Embryonic facial prominence (tissue), 1 donor: Measurements from ENCODE around the gene CAVIN1.
A peak's percentile ranks its signal among the peaks of the same experiment; 100 is the strongest.
"Not testable (repeated sequence)": the region's sequence is repeated elsewhere in the genome, so short reads cannot be mapped to it uniquely, and the experiment has no call there.

Experiments
- DNase-seq: peaks from one replicate; pipeline ENCODE4 v3.0.0-alpha.2; 2016; ENCODE audit errors: extremely low spot score

The CAVIN1 gene

DNA sequence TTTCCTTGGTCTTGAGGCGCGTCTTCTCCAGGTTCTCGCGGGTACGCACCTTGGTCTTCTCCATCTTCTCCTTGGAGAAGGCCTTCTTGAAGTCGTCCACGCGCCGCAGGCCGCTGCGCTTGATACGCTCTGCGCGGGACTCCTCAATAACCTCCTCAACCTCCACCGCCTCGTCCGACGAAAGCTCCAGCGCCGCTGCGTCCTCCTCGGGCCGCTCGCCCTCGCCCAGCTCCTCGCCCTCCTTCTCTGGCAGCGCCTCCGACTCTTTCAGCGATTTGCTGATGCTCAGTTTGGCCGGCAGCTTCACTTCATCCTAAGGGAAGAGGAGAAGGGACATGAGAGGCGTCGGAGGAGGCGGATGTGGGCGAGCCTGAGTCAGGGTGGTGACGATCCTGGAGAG, 18.0 kb downstream of the CAVIN1 start:
- no peak for DNase-seq

- no peak for DNase-seq
Measured at GRCh38 chr17:42404326-42405055, 18.6 kb downstream of the CAVIN1 start.

DNA sequence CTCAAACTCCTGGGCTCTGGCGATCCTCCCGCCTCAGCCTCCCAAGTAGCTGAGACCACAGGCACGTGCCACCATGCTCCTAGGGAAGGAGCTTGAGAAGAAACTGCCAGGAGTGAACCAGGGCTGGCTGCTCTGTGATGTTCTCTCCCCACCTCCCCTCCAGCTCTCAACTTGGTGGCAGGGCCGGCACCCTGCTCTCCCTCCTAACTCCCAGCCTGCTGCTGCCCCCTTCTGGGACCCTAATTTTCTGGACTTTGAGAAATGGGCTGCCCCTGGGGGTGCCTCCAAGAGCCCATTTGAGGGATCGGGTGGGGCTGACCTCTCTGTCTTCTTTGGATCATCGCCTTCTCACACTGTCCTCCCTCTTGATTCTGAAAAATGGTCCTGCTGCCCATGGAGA, 19.9 kb downstream of the CAVIN1 start:
- DNase-seq, result no peak

DNA sequence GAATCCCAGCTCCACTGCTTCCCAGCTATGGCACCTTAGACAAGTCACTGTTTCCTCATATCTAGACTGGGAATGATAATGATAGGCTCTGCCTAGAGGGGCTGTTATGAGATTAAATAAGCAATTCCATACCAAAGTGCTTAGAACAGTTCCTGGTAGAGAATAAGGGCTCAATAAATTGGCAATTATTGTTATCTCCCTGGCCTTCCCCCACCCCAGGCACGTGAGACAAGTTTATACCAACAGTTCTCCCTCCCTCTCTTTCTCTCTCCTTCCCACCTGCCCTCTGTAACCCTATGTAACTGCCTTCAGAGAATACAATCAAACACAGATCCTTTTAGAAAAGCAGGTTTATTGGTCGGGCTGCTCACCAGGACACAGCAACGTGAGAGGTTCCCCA, 20.9 kb downstream of the CAVIN1 start:
- DNase-seq, result no peak

- DNase-seq, result not testable (repeated sequence)
Measured at GRCh38 chr17:42400844-42401375, 22.1 kb downstream of the CAVIN1 start.

- no peak for DNase-seq
Measured at GRCh38 chr17:42399948-42400843, 22.9 kb downstream of the CAVIN1 start.

DNA sequence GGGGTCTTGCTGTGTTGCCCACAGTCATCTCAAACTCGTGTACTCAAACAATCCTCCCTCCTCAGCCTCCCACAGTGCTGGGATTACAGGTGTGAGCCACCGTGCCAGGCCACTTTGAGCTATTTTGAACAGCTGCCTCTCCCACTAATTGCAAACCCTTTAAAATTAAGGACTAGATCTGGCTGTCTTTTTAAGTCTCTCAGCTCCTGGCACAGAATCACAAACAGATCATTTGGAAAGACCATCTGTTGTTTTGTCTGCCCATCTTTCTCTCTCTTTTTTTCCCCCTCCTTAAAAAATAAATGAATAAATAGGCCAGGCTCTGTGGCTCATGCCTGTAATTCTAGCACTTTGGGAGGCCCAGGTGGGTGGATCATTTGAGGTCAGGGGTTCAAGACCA, 23.9 kb downstream of the CAVIN1 start:
- DNase-seq, result no peak

DNA sequence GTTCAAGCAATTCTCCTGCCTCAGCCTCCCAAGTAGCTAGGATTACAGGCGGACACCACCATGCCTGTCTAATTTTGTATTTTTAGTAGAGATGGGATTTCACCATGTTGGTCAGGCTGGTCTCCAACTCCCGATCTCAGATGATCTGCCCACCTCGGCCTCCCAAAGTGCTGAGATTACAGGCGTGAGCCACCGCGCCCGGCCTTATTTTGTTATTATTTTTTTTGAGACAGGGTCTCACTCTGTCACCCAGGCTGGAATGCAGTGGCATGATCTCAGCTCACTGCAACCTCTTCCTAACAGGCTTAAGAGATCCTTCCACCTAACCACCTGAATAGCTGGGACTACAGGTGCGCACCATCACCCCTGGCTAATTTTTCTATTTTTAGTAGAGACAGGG, 27.5 kb downstream of the CAVIN1 start:
- not testable (repeated sequence) for DNase-seq

DNA sequence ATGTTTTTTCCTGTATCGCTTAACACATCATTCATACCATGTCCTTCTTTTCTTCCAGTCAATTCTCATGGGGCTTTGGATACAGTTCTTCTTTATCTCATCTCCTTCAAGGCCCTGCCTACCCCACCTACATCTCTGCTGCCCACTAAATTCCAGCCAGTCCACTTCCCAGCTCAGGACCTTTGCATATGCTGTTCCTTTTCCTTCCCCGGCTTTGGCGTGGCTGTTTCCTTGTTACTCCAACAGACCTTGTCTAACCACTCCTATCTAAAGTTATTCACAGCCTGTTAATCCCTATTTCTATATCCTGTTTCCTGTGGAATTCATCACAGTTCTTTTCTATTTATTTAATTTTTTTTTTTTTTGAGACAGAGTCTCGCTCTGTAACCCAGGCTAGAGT, 28.2 kb downstream of the CAVIN1 start:
- no peak for DNase-seq

DNA sequence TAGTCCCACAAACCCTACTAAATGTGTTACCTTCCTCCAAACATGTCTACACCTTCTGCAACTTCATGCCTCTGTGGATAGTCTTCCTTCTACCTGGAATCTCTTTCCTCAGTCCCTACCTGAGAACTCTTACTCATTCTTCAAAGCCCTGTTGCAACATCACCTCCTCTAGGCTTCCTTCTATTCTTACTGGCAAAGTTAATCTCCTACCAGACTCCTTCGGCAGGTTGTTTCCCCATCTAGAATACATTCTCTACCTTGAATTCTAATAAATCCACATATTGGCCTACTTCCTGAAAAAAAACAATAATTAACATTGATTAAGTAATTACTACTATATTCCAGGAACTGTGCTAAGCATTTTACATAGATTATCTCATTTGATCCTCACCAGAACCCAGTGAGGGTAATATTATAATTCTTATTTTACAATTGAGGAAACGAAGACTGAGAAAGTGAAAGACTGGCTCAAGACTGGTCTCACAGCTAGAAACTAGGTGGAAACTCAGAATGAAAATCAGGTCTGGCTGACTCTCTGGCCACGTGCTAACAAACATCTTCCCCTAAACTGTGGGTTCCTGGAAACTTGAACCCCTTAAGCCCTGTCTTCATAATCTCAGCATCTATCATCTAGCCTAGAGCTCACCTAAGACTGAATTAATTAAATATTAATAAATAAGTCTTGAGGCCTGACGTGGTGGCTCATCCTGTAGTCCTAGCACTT, 30.2 kb downstream of the CAVIN1 start:
- no peak for DNase-seq

GRCh38 chr17:42391439-42391838, 31.6 kb downstream of the CAVIN1 start:
- DNase-seq, result not testable (repeated sequence)

DNA sequence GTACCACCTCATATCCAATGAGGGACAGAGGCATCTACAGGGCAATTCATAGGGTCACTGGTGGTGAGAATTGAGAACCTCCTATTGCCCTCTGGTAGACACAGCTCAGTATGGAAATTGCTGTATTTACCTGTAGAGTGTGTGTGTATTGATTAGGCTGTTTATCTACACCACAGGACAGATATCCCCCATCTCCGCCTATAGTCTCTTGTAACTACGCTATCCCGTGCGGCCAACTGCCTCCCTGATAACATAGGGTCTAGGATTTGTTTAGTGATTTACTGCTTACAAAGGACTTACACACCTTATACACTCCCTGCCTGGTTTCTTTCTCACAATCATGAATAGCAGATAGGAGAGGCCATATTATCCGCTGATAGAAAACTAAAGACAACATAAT, 33.2 kb downstream of the CAVIN1 start:
- no peak for DNase-seq

DNA sequence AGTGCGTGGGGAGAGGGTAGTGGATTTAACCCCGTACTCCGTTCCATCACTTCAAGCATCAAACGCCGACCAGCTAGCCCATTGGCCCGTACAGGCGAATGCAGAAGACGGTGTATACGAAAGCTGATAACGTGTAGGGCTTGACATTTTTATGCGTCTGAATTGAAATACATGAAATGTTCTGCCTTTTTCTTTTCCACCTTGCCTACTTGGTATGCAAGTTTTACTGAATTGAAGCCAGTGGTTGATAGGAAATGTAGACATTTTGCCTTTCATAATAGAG, 34.0 kb downstream of the CAVIN1 start:
- DNase-seq, result peak; percentile 26

DNA sequence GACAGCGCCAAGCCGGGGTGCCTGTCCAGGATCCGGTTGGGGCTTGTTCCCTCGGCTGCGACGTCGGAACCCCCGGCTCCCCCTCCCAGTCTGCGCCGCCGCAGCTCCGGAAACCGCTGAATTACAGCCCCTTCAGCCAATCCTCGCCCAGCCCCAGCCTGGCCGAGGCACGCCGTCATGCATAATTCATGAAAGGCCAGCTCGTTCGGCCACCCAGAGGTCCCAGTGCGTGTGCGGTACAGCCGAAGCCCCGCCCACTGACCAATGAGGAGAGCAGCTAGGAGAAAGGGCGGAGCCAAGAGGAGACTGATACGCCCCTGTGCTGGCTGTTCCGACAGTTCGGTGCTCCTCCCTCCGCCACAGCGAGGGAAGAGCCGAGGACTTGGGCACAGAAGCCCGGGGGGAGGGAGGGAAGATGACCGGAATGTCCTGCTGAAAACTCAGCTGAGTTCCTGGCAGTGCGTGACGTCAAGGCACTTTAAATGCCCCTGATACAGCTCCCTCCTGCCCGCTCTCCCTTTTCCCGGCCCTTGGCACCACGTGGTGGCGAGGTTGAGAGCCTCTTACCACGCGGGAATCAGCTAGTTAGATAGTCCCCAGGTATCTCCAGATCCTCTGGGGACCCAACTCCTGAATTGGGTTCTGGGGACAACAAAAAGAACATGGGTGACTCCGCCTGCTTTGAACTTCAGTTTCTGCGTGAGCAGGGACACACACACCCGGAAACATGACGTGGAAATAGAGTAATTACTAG, 34.5 kb downstream of the CAVIN1 start, which contains the start of gene STAT3:
STAT3 (minus strand) TSS at position 62 of the 754 bp plus-strand sequence. CDS start 39,926 bp downstream, outside the sequence.
- DNase-seq, result peak; percentile 100

DNA sequence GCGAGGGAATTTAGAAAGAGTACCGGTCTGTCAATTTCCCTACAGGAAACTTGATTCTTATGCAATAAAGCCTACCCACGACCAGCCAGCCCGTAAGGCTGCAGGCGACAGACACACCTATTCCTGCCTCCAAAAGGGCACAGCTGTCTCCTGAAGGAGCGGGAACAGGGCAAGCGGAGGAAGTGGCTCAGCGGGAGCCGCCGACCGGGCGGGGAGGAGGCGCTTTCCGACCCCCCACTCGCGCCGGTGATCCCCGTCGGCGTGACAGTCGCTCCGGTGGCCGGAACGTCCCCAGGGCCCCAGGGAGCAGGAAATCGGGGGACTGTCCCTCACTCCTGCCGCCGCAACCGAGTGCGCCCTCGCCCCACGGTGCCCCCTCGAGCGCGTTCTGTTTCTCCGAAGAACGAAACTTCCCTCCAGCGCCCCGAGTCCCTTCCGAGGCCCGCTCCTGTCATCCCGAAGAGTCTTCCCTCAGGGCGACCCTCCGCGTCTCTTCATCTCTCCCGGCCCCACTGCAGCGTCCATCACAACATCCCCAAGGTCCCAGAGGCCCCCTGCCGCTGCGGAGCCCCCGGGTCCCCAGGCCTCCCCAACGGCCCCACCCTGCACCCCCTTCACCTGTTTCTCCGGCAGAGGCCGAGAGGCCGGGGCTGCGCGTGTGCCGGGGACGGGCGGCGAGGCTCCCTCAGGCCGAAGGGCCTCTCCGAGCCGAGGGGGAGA, 35.2 kb downstream of the CAVIN1 start:
- no peak for DNase-seq

DNA sequence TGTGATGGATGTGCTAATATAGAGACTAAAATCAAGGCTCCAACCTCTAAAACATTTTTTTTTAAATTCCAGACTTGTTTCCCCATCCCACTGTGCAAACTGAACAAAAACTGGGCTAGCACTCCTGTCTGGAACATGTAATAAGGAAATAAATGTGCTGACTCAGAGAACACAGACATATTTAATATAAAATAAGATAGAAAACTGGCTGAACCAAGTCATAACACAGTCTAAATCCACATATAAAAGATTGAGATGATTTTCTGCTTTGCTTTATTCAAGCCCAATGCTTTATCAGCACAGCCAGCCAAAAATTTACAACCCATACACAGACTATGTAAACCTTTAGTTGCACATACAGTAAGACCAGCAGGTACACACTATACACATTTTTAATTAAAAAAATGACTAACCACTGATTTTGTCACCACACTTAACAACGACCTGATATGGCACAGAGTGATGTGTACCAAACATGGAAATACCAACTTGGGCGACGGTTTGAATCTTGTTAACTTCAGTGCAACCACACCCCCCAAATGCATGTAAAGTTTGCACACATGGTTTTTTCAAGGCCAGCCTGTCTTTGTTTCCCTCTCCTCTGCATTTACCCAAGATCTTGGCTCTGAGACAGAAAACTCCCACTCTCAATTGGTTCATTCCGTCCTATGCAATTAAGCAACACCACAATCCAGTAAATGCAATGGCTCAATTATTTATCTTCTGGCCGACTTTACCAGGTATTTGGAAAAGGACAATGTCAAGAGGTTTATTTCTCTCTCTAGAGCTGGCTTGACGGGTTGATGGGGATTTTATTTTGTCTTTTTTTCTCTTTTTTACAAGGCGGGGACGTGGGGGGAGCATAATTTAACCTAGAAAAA, 36.0 kb downstream of the CAVIN1 start:
- DNase-seq, result peak; percentile 40

DNA sequence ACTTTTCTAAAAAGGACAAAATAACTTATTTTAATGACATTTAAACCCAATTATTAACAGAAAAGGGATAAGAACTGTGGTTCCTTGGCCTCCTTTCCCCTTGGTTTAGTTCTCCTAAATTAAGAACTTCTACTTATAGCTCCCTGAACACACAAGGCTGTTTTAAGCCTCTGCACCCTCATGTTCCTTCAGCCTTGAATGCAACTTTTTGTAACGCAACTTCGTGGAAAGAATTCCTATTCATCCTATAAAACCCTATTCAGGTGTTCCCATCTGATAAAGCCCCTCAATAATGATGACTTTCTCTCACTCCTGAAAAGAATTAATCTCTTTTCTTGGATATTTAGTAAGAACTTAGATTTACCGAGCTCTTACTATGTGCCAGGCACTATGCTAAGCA, 41.2 kb downstream of the CAVIN1 start:
- DNase-seq, result no peak

DNA sequence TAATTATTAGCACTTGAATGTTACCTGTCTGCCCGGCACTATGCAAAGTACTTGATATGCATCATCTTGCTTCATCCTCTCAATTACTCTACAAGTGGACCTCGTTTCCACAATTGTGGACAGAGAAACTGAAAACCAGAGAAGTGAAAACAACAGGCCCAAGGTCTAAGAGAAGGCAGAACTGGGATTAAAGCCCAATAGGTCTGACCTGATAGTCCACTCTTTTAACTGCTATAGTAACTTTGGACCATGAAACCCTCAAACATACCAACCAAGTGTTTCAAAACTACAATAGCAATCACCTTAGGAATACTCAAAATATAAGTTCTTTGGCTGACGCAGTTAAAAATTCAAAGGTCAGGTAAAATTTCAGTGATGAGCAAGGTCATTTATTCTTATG, 42.1 kb downstream of the CAVIN1 start:
- no peak for DNase-seq

DNA sequence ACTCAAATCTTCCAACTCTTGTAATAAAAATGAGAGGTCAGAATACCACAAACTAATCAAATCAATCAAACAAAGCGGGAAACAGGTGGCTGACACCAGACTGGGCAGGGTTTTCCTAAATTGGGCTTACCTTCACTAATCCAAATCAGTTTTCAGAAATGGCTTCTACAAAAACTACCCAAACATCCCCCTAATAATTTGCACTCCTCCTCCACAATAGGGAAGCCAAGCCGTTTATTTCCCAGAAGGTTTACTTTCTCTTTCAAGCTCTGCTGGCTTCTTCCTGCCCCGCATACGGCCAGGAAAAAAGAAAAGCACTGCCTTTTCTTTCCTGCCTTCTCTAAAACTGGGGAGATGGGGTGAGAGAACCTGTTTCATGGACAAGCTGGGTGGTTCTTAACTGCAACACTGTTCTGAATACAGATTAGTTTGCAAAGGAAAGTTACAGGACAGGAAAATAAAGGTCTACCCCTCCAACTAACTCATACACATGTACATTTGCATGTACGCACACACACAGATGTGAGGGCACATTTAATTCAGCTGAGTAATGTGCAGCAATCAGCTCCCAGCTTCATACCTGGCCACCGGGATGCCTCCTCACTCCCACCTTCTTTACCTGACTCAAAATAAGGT, 44.0 kb downstream of the CAVIN1 start:
- no peak for DNase-seq
